HG03439 (cell line): ENCODE data around the gene DGKE.

Experiments used
- ATAC-seq: cut with Tn5 transposase; IDR thresholded peaks from one replicate; pipeline ENCODE4 v1.9.1; 2021; ENCODE audit warnings: mild to moderate bottlenecking, moderate library complexity; ENCODE audit not compliant: unreplicated experiment

The DGKE gene

GRCh38 chr17:56887552-56888467, 53.9 kb downstream of the DGKE start:
- ATAC-seq = no peak

GRCh38 chr17:56890390-56890789, 56.4 kb downstream of the DGKE start:
- no peak for ATAC-seq

- no peak for ATAC-seq
Observed at GRCh38 chr17:56890906-56891674, 57.1 kb downstream of the DGKE start.

GRCh38 chr17:56891751-56892150, 57.8 kb downstream of the DGKE start:
- ATAC-seq = no peak

GRCh38 chr17:56892333-56892732, 58.4 kb downstream of the DGKE start:
- no peak for ATAC-seq

GRCh38 chr17:56893503-56893902, 59.6 kb downstream of the DGKE start:
- no peak for ATAC-seq

- no peak for ATAC-seq
Observed at GRCh38 chr17:56894859-56895455, 61.0 kb downstream of the DGKE start.

- no peak for ATAC-seq
Observed at GRCh38 chr17:56896217-56896967, 62.4 kb downstream of the DGKE start.

GRCh38 chr17:56896968-56897359, 63.0 kb downstream of the DGKE start:
- no peak for ATAC-seq

- no peak for ATAC-seq
Observed at GRCh38 chr17:56897646-56898424, 63.9 kb downstream of the DGKE start.

GRCh38 chr17:56898874-56899273, 64.9 kb downstream of the DGKE start:
- no peak for ATAC-seq

GRCh38 chr17:56899403-56899802, 65.5 kb downstream of the DGKE start:
- no peak for ATAC-seq

GRCh38 chr17:56902348-56902747, 68.4 kb downstream of the DGKE start:
- no peak for ATAC-seq

- no peak for ATAC-seq
Observed at GRCh38 chr17:56903560-56903959, 69.6 kb downstream of the DGKE start.

- ATAC-seq = peak; percentile 75
Observed at GRCh38 chr17:56908001-56908542, 74.1 kb downstream of the DGKE start.

- no peak for ATAC-seq
Observed at GRCh38 chr17:56909742-56910508, 76.0 kb downstream of the DGKE start.

GRCh38 chr17:56910509-56911235, 76.7 kb downstream of the DGKE start:
- no peak for ATAC-seq
